Caco-2 (cell line): ENCODE results near the gene DHDDS. TPM values are rescaled to one million over a fixed set of nuclear protein-coding genes. Genes with fewer than 3 reads are reported as not detected.

ENCODE experiments used
- BruUV-seq: library from RNA; stranded (reverse); fragments of 400-500 nt; replicated peaks from 2 replicates; lab custom pipeline; 2021; lab: Mats Ljungman, UMichigan
- CTCF ChIA-PET: fragments of 300-600 bp; sonication (Branson Sonifier 250); formaldehyde crosslinking; loops from one replicate; lab custom pipeline; 2022; ENCODE audit warnings: antibody characterized with exemption; lab: Charles Lee
- POLR2A ChIA-PET: fragments of 300-600 bp; sonication (Branson Sonifier 250); formaldehyde crosslinking; loops from one replicate; lab custom pipeline; 2022; ENCODE audit warnings: antibody characterized with exemption; lab: Charles Lee
- DNase-seq, 2 experiments: peaks; one replicate each; pipeline versions ENCODE4 v3.0.0 to v3.0.0-alpha.2; 2020 to 2022
- H3K27me3 ChIP-seq: replicated peaks from 2 replicates; pipeline ENCODE4 v1.6.0; 2011; ENCODE audit warnings: low read length; ENCODE audit not compliant: control insufficient read depth, insufficient read depth
- H3K36me3 ChIP-seq: 2 replicates; pipeline ENCODE4 v1.5.1; 2011; ENCODE audit warnings: low read length; ENCODE audit not compliant: control insufficient read depth, insufficient read depth
- H3K4me1 ChIP-seq: fragments of 250-450 bp; sonication (Bioruptor Pico); 2 replicates; pipeline ENCODE4 v1.5.1; 2020; ENCODE audit warnings: mild to moderate bottlenecking
- H3K4me3 ChIP-seq: 2 replicates; pipeline ENCODE4 v1.5.1; 2011; ENCODE audit warnings: low read depth, mild to moderate bottlenecking, control low read depth, low read length
- H3K9me3 ChIP-seq: fragments of 250-450 bp; sonication (Bioruptor Pico); 2 replicates; pipeline ENCODE4 v1.5.1; 2020; ENCODE audit warnings: mild to moderate bottlenecking, moderate library complexity
- H3K27ac Mint-ChIP-seq: one replicate; pipeline ENCODE4 v1.8.0; 2022; ENCODE audit warnings: mixed read lengths; ENCODE audit not compliant: unreplicated experiment
- H3K27me3 Mint-ChIP-seq: one replicate; pipeline ENCODE4 v1.8.0; 2022; ENCODE audit warnings: mixed read lengths; ENCODE audit not compliant: insufficient read depth, unreplicated experiment
- H3K36me3 Mint-ChIP-seq: one replicate; pipeline ENCODE4 v1.8.0; 2022; ENCODE audit warnings: mild to moderate bottlenecking, mixed read lengths; ENCODE audit not compliant: insufficient read depth, unreplicated experiment
- H3K4me1 Mint-ChIP-seq: one replicate; pipeline ENCODE4 v1.8.0; 2022; ENCODE audit warnings: low read depth, mixed read lengths; ENCODE audit not compliant: unreplicated experiment
- H3K4me3 Mint-ChIP-seq: one replicate; pipeline ENCODE4 v1.8.0; 2022; ENCODE audit warnings: mild to moderate bottlenecking, moderate library complexity, mixed read lengths; ENCODE audit not compliant: unreplicated experiment
- H3K9me3 Mint-ChIP-seq: one replicate; pipeline ENCODE4 v1.8.0; 2022; ENCODE audit warnings: mixed read lengths; ENCODE audit not compliant: unreplicated experiment
- CTCF ChIP-seq, 2 experiments: fragments of 200-600 bp in 1 of 2; IDR thresholded peaks; 1 replicate in 1 of 2; 2 replicates in 1 of 2; pipeline versions ENCODE4 v1.5.1 to v1.8.0; 2011 to 2022; ENCODE audit warnings: antibody characterized with exemption in 1 of 2, control low read depth in 1 of 2, inconsistent platforms in 1 of 2, low read depth in 1 of 2, low read length in 1 of 2, mild to moderate bottlenecking in 1 of 2, moderate library complexity in 1 of 2; ENCODE audit not compliant: insufficient read depth in 1 of 2, severe bottlenecking in 1 of 2, unreplicated experiment in 1 of 2
- intact Hi-C: fragments of 100-400 bp; cut with micrococcal nuclease; formaldehyde crosslinking; loops from one replicate; pipeline ENCODE4 v1.10.0; 2022; ENCODE audit not compliant: unreplicated experiment
- total RNA-seq: library from RNA; stranded (reverse); gene quantifications from 2 replicates; pipeline ENCODE4 v1.2.3, GENCODE V29; 2022

DHDDS gene
- total RNA-seq, 1 experiment from 2014 or later: 55.6 TPM

GRCh38 chr1:26449868-26450267 is 17.7 kb downstream of the DHDDS start:
- Histone ChIP-seq H3K36me3 (no peaks in the 10 kb centered on the region), H3K4me1 (peaks cover 18% of the 10 kb centered on the region; the same call in 1 of the 2 replicates), H3K9me3 (no peaks in the 10 kb centered on the region), H3K27me3 (no peaks in the 10 kb centered on the region), H3K4me3 (no peak overlapping the region)
- no peak for TF ChIP-seq CTCF (IDR thresholded peaks at IDR 0.05; ENCODE audit: insufficient read depth in 1 of 2, low read depth in 1 of 2, low read length in 1 of 2, severe bottlenecking in 1 of 2, unreplicated experiment in 1 of 2)
- no peak overlapping the region for H3K4me3 Mint-ChIP-seq
- no peak for DNase-seq
- no peaks in the 10 kb centered on the region for H3K9me3 Mint-ChIP-seq
- H3K27me3 Mint-ChIP-seq: no peaks in the 10 kb centered on the region
- H3K36me3 Mint-ChIP-seq: peaks cover 29% of the 10 kb centered on the region
- no peak overlapping the region for H3K27ac Mint-ChIP-seq
- intact Hi-C loops: no loop called here
- peaks cover 9% of the 10 kb centered on the region for H3K4me1 Mint-ChIP-seq
- POLR2A ChIA-PET: no interaction called here
- BruUV-seq: no TSS peak
- CTCF ChIA-PET: no interaction called here

- peaks cover 9% of the 10 kb centered on the region for H3K4me1 Mint-ChIP-seq
- H3K27ac Mint-ChIP-seq: peak overlapping the region; percentile 58
- no peaks in the 10 kb centered on the region for H3K9me3 Mint-ChIP-seq
- no peaks in the 10 kb centered on the region for H3K36me3 ChIP-seq
- no peak overlapping the region for H3K4me3 Mint-ChIP-seq
- H3K4me3 ChIP-seq: no peak overlapping the region
- no peaks in the 10 kb centered on the region for H3K27me3 Mint-ChIP-seq
- peaks cover 18% of the 10 kb centered on the region; the same call in 1 of the 2 replicates for H3K4me1 ChIP-seq
- DNase-seq: peak; percentile 55 to 64
- no peaks in the 10 kb centered on the region for H3K27me3 ChIP-seq
- intact Hi-C loops: no loop called here
- H3K9me3 ChIP-seq: no peaks in the 10 kb centered on the region
- no TSS peak for BruUV-seq
- H3K36me3 Mint-ChIP-seq: peaks cover 20% of the 10 kb centered on the region
- TF ChIP-seq CTCF (IDR thresholded peaks at IDR 0.05; ENCODE audit: insufficient read depth in 1 of 2, low read depth in 1 of 2, low read length in 1 of 2, severe bottlenecking in 1 of 2, unreplicated experiment in 1 of 2): no peak
- POLR2A ChIA-PET: interaction anchor here (0.5 to 0.6 kb wide), 2 partner anchors 11 to 51 kb away, joined by 3 to 4 read pairs; no protein-coding TSS in a partner anchor
- CTCF ChIA-PET: no interaction called here
These were observed 18.8 kb downstream of the DHDDS start for GRCh38 chr1:26450908-26451307.

GRCh38 chr1:26452459-26453183 is 20.5 kb downstream of the DHDDS start:
- intact Hi-C loops: no loop called here
- H3K27me3 ChIP-seq: no peaks in the 10 kb centered on the region
- TF ChIP-seq CTCF (IDR thresholded peaks at IDR 0.05; ENCODE audit: insufficient read depth in 1 of 2, low read depth in 1 of 2, low read length in 1 of 2, severe bottlenecking in 1 of 2, unreplicated experiment in 1 of 2): no peak
- H3K4me3 ChIP-seq: no peak overlapping the region
- H3K4me1 ChIP-seq: peaks cover 18% of the 10 kb centered on the region; the same call in 1 of the 2 replicates
- H3K4me3 Mint-ChIP-seq: no peak overlapping the region
- H3K4me1 Mint-ChIP-seq: peaks cover 9% of the 10 kb centered on the region
- ChIA-PET POLR2A (no interaction called here), CTCF (no interaction called here)
- no peaks in the 10 kb centered on the region for H3K36me3 ChIP-seq
- H3K27ac Mint-ChIP-seq: no peak overlapping the region
- H3K9me3 Mint-ChIP-seq: no peaks in the 10 kb centered on the region
- no peaks in the 10 kb centered on the region for H3K27me3 Mint-ChIP-seq
- peaks cover 19% of the 10 kb centered on the region for H3K36me3 Mint-ChIP-seq
- no peak for DNase-seq
- BruUV-seq: no TSS peak
- H3K9me3 ChIP-seq: no peaks in the 10 kb centered on the region
